ENCODE results near the gene NT5M.
A peak's percentile ranks its signal among the peaks of the same experiment; 100 is the strongest.

NT5M gene

GRCh38 chr17:17355426-17355825 is 52.3 kb downstream of the NT5M start:
- DNase-seq = no peak

- peak; percentile 26 for DNase-seq
Observed at GRCh38 chr17:17356149-17356930, 53.2 kb downstream of the NT5M start.

GRCh38 chr17:17356931-17357270 is 53.7 kb downstream of the NT5M start:
- no peak for DNase-seq

DNA sequence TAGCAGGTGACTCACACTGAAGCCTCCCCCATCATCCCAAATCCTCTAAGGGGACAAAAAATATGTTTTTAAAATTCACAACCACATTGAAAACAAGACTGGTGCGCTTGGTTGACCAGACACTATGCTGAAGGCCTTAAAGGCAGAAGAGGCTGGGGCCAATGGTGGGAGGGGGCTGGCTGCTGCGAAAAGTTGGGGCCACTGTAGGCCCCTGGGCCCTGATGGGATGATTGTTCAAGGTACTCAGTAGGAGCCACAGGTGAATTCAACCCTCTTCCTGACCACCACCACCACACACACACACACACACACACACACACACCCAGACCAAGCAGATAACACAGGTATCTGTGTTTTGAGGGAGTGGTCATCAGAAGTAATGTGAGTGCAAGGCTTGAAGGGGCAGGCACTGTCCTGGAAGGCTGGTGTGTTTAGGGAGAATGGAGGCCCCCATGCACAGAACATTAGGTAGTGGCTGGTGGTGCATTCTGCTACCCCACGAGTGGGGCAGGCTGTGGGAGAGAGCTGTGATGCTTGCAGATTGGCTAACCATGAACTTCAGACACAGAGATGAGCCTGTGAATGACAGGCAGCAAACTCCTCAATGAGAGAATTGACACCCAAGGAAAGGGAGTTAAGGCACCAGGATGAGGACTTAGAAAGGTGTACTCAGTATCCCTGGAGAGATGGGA is 55.0 kb downstream of the NT5M start:
- no peak for DNase-seq

DNA sequence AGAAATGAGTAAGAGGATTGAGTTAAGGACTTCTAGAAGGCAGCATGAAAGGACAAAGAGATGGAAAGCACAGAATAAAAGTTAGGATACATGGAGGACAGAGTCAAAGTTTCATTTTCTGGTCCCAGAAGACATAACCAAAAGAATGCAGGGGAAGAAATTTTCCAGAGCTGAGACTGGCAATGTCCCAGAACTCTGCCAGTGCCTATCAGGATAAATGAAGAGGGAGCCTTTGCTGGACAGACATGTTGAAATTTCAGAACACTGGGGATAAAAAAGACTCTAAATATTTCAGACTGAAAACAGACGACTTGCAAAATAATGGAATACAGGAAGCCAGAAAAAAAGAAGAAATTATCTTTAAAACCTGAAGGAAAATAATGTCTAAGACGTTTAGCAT is 55.7 kb downstream of the NT5M start:
- no peak for DNase-seq

- no peak for DNase-seq
Observed at GRCh38 chr17:17359271-17359670, 56.1 kb downstream of the NT5M start.

DNA sequence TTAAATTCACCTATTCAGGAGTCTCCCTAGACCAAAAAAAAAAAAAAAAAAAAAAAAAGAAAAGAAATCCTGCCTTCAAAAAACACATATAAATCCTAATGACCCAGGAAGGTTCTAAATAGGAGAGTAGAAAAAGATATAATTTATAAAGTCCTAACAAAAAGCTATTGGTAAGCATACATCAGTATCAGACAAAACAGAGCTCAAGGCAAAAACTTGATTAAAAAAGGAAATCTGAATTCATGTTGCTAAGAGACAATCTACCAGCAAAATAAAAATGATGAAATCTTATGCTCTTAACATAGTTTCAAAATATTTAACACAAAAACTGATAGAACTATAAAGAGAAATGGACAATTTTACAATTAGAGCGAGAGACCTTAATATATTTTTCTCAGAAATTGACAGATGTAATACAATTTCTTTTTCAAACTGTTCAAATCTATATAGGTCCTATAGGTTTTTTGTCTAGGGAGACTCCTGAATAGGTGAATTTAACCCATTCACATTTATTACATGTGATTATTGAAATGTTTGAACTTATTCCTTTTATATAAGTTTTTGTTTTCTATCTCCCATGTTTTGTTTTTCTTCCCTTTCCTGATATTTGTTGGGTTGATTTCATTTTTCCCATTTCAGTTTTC is 57.0 kb downstream of the NT5M start:
- no peak for DNase-seq

- no peak for DNase-seq
Observed at GRCh38 chr17:17361543-17361866, 58.3 kb downstream of the NT5M start.

DNA sequence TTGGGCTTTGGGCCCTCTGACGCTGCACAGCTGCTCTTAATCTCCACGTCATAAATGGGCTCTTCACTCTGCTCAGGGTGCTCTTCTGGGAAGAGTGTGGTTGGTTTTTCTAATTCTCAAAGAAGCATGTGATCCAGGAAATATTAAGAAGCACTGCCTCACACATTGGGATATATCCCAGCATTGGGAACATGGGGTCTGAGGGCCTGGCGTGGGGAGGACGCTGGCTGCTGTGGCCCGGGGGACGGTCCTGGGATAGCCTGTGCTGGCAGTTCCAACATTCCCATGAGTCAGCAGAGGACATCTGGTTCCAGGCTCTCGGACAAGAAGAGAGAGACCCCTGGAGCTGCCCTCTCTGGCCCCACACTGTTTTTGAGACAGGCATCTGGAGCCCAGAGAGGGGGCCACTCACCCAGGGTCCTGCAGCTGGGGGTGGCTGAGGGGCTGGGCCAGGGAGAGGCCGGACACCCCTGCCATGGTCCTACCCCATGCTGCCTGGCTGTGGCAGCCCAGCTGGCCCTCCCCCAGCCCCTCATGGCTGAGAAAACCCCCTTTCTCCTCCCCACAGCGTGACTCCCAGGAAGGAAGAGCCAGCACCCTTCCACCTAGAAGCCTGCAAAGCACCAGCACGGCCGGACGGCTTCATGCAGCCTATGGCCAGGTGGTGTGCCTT is 58.8 kb downstream of the NT5M start:
- no peak for DNase-seq

- no peak for DNase-seq
Observed at GRCh38 chr17:17362540-17362930, 59.4 kb downstream of the NT5M start.

- no peak for DNase-seq
Observed at GRCh38 chr17:17363638-17364337, 60.6 kb downstream of the NT5M start.

GRCh38 chr17:17364338-17364667 is 61.1 kb downstream of the NT5M start:
- no peak for DNase-seq

- no peak for DNase-seq
Observed at GRCh38 chr17:17365476-17366110, 62.4 kb downstream of the NT5M start.

- no peak for DNase-seq
Observed at GRCh38 chr17:17366235-17366634, 63.1 kb downstream of the NT5M start.

DNA sequence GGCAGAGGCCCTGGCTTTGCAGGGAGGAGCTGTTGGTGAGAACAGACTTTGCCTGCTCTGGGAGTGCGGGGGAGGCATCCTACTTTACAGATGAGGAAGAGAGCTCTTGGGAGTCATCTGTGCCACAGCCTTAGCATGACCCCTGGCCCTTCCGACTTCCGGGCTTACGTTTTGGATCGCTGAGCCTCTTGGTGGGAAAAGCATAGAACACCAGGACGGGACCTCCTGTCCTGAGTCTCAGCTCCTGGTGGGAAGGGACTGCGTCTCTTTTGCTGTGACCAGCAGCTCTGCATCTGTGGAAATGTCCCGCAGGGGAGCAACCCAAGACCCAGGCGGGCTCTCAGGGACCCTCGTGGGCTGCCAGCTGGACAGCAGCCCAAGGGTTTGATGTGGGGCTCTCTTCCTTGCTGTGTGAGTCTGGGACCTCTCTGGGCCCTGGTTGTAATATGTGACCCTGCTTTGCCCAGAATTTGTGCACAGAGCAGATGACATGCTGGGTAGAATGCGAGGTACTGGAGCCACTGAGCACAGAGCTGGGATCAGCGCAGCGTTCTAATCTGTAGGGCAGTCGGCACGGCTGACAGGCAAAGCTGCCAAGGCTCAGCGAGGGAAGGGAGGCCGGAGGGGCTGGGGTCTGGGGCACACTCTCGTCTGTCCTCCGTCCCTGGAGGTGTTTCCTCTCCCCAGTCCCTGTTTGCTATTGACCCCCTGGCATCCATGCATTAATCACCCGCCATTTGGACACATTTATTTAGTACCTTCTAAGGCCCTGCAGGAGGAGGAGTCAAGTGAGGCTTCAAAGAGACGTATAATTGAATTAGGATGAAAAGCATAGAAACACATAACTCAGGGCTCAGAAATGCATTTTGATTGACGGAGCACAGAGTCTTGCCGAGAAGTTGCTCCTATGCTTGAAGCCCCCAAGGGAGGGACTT is 64.0 kb downstream of the NT5M start:
- no peak for DNase-seq

GRCh38 chr17:17367931-17368330 is 64.8 kb downstream of the NT5M start:
- no peak for DNase-seq

GRCh38 chr17:17370711-17371110 is 67.5 kb downstream of the NT5M start:
- no peak for DNase-seq

- DNase-seq = no peak
Observed at GRCh38 chr17:17372856-17373520, 69.8 kb downstream of the NT5M start.

DNA sequence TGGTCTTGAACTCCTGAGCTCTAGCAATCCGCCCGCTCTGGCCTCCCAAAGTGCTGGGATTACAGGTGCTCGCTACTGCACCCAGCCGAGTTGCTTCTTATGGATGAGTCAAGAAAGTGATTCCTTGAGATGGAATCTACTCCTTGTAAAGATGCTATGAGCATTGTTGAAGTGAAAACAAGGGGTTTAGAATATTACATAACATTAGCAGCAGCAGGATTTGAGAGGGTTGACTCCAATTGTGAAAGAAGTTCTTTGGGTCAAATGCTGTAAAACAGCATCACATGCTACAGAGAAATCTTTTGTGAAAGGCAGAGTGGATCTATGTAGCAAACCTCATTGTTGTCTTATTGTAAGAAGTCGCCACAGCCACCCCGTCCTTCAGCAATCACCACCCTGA is 72.7 kb downstream of the NT5M start:
- DNase-seq = no peak

DNA sequence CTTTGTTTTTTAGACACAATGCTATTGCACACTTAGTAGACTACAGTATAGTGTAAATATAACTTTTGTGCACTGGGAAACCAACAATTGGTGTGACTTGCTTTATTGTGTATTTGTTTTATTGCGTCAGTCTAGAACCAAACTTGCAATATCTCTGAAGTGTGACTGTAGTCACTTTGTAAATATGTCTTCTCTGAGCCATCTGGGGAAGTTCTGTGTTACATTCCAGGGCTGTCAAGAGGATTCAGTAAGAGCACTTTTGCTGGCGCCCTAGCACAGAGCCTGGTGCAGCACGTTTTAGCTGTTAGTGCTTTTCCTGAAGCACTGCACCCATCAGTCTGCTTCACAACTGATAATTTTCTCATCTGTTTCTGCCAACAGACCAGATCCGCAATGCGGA is 73.2 kb downstream of the NT5M start:
- DNase-seq = no peak

Measured in NCI-H1048 (cell line).